ENCODE data around the gene NPTN.

NPTN gene

DNA sequence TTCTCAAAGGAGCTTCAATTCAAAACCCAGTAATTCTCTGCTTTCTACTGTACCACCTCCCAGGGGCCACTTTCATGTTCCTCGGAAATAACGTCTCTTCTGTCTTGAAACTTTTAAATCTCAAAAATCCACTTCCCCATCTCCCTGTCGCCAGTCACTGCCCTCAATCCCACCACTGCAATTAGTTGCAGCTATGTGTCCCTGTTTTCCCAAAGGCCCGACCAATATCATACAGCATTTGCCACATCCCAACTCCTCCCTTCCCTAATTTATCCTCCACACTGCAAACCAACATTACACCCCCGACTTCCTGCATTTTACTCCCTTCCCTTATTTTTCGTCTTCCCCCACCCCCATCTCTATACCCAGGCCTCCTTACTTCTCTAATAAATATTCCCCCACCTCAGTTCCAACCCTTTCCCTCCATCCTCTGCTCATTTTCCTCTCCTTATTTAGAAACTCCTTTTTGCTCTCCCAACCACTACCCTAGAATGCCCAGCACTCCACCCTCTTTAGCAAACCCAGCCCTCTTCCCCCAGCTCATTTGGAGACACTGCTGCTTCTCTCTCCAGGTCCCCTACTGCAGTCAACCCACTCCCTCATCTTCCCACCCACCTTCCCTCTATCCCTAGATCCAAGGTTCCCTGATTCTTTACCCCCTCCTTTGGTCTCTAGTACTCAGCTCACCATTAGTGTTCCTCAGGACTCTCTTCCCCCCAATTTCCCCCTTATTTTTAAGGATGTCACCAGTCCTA lies 1.1 kb downstream of the NPTN start:
- no peak for DNase-seq

DNA sequence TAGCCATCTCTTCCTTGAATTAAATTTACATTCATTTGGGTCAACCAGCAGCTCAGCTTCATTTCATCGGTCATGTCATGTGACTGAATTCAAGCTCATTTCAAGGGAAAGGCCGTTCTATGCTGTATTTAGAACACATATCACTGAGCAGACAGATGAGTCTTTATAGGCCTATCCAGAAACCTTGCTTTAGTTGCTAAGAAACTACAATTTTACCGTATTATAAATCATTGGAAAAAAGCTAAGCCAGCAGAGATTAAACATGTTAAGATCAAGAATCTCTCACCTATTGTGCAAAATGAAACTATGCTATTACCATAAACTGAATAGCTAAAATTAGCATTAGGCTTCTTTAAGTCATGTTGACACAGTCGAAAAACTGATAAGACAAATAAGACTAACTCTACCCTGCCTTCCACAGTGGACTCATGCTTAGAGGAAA lies 2.2 kb downstream of the NPTN start:
- DNase-seq = no peak

DNA sequence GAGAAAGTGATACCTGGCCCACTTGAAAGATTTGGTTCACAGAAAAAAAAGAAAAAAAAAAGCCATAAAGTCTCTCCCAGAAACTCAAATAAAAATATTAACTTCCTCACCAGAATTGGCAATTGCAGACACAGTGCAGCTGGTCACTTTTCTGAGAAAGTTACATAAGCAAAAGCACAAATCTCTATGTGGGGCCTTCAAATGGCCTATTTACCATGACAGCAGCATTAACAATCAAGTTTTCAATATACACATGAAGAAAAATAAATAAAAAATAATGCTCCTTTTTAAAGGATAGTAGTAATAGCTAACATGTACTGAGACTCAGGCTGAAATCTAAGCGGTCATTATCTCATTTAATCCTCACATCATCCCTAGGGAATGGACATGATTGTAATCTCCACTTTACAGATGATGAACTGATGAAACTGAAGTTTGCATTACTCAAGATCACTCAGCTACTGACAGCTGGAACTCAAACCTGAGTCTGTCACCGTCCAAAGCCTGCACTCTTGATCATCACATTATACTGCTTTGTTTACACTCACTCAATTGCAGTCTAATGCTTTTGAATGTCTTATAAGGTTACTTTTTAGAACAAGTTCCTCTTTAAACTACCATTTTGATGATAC lies 3.3 kb downstream of the NPTN start:
- no peak for DNase-seq

DNA sequence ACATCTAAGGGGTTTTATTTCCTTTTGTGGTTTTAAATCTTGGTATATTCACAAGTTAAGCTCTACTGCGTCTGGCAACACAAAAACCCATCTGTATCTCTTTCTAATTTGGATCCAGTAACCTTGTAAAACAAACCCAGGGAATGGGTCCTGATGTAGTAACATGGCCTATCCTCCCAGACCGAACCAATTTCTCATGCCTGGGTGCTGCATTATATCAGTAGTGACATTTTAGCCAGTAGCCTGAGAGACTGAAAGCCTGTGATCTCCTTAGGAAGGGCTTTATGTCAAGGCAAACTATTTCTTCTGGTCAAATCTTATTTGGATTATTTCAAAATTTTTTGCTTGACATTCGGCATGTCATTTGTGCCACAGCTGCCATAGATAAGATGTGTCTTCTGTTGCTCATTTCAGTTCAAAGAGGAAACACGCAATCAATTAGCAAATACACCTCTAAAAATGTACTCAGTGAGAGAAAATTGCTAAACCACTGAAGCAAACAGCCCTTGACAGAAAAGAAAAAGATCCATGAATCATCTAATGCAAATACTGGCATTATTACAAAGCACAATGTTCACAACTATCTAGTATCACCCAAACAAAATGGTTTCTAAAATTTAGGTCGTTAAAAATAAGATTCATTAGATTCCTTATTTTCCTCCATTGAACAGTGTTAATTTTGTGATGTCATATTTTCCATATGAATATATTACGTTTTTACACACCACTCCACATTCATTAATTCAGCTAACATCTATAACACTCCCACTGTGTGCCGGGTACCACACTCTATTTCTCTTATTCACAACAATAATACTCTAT lies 4.0 kb downstream of the NPTN start:
- no peak for DNase-seq

DNA sequence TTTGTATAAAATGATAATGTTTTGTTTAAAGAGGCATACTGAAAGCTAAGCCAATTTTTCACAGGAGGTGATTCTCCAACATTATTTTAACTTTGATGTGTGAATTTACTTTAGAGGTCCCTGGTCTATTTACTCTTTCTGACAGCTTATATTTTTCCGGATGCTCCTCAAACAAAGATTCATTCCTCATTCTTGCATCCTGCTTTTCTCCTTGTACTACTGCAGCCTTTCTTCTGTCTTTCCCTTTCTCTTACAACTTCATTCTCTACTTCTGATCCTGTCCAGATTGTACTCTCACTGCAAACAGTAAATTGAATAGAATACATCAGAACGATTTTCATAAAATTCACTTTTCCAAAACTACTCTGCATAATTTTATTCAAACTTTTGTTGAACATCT lies 5.1 kb downstream of the NPTN start:
- DNase-seq = no peak

DNA sequence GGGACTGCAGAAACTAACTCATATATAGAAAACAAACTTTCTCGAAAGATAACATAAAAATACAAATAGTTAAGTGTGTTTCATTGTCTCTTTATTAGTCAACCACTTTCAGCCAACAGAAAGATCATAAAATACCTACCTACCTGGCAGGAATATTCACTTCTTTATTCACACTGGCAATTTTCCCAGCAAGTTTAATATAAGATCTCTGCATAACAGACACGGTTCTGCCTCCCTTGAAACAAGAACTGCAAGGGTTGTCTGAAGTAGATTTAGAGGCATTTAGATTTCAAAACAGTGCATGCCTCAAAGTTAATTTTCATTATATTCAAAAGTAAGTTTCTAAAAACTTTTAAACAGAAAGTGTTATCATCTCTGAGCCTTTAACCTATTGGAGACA lies 7.1 kb downstream of the NPTN start:
- DNase-seq = no peak

DNA sequence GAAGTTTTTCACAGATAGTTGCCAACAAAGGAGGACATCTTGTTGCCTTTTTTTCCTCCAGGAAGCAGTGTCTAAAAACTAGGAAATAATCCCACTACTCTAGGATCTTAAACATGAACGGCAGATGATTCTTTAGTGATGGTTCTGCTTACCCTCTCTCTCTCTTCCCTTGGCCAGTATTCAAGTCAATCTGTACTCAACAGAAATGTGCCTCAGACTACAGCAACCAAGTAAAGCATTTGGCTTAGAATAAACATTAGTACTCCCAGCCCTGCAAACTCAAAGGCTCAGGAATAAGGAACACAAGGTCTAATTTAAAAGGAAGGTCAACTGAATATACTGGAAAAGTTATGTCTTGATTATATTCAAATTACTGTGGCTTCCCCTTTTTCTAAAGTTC lies 8.7 kb downstream of the NPTN start:
- DNase-seq = no peak

DNA sequence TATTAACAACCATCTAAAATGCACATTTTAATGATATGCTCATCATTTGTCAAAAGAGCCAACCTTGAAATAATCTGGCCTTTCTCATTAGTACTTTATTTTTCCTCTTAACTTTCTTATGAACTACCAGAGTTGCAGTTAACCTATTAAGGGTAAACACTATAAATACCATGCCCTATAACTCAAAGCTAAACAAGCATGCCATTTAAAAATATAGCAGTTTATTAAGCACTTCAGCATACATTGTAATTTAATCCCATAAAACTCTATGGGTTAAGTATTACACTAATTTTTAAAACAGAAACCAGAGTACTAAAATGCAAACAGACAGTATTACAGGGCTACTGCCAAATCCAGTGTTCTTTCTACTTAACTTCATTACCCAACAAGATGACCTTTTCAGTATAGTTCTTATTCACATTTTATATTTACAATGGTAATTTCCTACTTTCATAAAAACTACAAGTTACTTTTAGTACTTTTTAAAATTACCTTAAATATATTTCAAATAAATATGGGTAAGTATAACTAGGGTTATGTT lies 11.8 kb downstream of the NPTN start:
- no peak for DNase-seq

DNA sequence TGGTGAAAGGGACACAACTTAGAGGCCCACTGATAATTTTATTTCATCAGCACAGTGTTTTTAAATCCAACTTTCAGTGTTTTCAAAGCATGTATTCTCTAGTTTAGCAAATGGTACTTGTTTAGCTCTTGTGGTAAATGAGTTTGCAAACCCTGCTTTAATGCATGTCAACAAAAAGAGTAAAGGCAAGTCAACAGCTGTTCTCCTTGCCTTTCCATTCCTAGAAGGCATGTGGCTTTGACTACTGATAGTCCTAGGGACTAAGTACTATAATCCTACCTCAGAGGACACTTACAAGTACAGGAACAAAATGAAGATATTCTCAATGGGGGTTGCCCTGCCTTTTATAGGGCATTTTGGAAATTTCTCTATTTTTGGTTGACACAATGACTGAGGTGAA lies 13.1 kb downstream of the NPTN start:
- no peak for DNase-seq

DNA sequence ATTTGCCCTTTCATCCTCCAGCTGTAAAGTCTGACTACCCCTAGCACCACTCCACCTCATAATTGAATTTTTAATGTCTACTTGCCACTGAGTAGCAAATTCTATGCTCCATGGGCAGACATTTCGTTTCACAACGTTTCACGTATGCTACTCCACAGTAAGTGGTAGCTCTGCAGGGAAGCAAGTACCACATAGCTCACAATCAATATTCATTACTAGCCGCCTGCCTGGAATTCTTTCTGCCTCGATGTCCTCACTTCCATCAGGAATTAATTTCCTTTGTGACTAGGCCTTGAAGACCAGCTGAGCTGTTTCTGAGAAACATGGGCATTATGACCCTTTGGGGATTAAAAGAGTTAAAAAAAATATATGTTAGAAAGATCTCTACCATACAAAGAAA lies 15.3 kb downstream of the NPTN start:
- DNase-seq = no peak

DNA sequence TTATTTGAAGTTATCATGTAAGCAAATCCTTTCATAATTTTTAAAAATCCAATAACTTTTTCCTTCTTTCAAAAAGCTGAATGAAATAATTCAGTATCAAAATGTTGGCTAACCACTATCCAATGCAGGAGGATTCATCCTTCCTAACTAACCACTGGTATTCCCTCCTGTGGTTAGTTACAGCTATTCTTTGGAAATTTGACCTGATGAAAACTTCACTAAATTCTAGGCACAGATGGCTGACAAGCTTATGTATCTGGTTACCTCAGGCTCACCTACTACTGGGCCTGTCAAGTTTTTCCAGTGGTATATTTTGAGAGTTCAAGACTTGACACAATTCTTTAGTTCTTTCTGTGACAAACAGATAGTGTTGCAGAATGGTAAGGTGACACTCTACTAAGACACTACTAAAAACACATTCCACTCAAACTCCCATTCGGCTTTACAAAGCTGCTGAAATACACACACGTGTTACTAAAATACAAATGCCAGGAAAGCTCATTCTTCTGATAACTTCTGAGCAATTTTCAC lies 15.8 kb downstream of the NPTN start:
- DNase-seq = no peak

DNA sequence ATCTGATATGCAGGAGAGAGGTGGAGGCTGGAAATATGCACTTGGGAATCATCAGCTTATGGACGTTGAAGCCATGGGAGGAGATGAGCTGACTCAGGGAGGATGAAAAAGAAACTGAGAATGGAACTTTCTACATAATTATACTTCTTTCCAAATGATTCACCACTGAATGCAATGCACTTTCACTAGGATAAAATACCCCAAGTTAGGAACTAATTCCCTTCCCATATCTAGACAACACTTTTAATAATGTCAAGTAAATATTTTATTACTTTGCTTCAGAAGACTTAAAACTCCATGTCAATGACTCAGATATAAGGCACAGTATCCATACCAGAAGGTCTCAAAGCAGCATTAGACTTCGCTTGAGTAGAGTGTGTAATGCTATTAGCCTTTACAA lies 24.2 kb downstream of the NPTN start:
- DNase-seq = no peak

DNA sequence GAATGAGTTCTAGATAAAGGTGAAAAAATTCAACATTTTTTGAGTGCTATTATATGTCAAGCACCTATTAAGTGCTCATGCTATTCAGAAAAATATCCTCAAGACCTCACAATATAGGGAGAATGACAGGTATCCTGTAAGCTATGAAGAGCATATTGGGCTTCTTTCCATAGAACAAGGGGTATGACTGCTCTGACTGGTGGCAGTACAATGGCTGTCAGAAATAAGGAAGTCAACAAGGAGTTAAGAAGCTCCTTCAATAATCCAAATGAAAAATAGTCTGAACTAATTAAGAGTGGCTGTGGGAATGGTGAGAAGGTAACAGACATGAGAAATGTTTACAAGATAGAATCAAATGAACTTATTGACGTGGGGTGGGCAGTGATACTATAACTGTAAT lies 24.7 kb downstream of the NPTN start:
- DNase-seq = no peak

DNA sequence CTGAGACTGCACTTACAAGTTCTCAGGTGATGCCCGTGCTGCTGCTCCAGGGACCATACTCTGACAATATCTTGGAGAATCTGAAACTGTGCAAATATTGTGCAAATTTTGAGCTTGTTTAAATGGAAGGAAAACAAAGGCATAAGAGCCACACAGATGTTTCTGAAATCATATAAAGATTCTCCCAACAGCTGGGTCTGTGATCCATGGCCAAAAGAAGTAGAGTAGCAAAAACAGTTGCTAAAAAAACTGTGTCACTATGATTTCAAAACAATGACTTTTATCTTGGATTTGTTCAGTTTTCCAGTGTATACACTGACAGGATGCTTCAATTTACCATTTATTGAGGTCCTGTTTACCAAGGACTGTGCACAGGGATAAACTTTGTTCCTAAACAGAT lies 25.3 kb downstream of the NPTN start:
- DNase-seq = no peak

DNA sequence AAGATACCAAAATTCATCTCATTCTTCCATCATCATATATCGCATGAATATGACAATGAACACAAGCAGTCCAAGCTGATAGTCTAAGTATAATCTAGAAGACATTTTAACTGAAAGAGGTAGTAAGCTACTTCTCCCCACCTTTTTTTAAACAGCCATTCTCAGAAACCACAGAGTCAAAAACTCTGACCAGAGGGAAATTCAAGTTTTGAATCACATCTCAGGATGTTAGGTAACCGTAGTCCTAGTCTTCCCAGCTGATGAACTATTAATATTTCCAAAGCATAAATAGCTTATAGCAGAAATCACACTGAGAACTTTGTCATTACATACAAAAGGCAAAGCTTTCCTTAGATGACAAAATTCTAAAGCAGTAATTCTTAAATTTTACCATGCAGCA lies 25.8 kb downstream of the NPTN start:
- DNase-seq = no peak

DNA sequence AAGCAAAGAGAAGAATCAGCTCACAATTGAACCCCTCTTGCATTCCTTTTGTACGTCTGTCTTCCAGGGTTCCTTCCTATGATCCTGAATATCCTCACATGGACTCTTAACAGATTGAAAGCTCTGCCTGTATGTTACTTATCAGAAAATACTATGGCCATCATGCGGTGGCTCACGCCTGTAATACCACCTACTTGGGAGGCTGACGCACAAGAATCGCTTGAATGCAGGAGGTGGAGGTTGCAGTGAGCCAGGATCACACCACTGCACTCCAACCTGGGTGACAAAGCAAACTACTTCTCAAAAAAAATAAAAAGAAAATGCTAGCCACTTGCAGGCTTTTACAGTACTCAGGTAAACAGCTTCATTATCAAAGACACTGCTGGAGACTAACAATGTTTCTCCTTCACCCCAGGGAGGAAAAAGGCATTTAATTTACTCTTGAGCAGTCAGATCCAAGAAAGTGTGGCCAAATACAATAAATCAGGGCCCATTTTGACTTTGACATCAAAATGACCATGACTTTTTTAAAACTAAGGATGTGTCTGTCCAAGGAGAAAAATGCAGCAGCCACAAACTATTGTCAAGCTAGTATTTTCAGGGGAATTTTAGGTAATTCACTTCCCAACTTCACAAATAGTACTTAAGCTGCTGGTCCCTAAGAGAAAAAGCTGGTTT lies 27.3 kb downstream of the NPTN start:
- DNase-seq = no peak

DNA sequence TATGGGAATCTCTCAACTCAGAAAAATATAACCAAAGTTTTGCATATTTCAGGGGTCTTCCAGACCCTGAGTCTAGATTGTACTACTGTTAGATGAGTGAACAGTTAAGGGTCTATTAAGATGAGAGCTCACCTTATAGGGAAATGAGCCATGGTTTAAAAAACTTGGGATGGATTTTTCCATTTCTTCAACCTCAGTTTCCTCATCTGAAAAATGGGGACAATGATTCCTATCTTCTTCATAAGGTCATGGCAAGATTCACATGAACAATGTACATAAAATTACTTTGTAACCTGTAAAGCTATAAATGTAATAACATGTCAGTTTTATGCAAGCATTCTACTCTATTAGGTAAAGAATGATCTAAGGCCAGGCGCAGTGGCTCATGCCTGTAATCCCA lies 28.7 kb downstream of the NPTN start:
- DNase-seq = no peak

DNA sequence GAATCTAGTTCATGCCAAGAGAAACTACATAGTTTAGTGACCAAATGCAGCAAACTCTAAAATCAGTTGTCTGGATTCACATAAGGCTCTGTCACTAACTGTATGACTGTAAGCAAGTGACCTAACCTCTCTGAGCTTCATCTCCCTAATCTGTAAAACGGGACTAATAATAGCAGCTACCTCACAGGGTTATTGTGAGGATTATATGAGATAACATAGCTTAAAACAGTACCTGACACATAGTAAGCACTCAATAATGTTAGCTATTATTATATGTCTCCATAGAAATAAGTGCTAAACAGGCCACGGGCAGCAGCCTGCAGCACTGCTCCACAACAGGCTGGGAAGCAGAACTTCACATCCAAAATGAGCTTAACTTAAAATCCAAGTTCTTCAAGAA lies 30.2 kb downstream of the NPTN start:
- DNase-seq = no peak

DNA sequence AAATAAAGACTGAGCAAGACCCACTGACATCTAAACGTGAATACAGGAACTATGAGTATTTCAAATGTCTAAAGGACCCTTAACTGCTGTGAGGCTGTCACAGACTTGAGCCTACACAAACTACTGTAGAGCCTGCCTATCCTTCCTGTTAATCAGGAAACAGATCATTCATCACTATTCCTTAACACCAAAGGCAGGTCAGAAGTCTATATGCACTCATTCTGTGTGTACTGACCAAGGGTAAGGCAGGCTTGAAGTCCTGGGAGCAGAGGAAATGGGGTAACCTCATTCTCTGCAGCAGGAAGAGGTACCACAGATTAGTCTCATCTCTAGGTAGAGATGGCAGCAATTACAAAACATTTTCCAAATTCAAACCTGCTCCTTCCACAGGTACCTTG lies 30.7 kb downstream of the NPTN start:
- DNase-seq = no peak

DNA sequence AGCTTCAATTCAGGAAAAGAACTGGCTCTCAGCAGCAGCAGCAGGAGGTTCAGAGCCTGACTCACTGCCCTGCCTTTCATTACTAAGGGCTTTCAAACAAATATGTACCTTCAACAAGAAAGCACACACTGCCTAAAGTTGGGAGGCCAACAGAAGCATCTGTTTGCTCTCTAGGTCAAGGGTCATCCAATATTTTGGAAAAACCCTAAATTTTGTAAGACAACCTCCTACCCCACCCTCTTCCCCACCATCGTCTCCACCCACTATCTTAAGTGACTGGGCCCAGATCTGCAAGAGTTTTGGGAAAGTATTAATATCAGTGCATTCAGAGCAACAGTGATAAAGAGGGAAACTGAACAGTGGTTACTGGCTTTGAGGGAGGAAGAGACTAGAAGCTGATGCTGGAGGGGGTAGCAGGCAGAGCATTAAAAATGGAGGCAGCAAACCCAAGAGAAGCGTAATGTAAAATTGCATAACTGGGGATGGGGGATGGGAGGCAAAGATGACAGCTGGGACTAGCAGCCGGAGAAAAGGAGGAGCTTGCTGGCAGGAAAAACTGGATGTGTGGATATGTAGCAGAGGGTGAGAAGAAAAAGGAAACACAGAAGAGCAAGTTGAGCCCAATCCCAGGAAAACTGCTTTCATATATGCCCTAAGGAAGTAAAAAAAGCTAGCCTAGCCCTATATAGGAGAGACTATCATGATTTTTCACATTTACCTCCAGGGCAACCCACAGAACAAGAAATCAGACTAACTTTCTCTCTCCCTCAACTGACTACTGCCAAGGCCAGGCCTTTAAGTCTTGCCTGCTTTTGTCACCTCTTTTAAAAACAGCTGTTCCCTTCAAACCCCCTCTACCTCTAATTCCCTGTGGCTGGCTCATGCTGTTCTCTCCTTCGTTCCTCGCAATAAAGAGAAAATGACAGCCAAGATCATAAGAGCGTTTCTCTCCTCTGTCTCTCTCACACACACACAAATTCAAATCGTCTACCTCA lies 31.4 kb downstream of the NPTN start:
- no peak for DNase-seq
